Lung microvascular endothelial cell (primary cell): Measurements from ENCODE around the gene AZI2. TPM values are rescaled to one million over a fixed set of nuclear protein-coding genes. Genes with fewer than 3 reads are reported as not detected.
A peak's percentile ranks its signal among the peaks of the same experiment; 100 is the strongest.

Experiments used
- DNase-seq, 2 donors: peaks; one replicate each; pipeline versions ENCODE4 v3.0.0 to v3.0.0-alpha.2; 2010; ENCODE audit warnings: low read depth in 2 of 2
- total RNA-seq: library from RNA; depleted of rRNA; stranded (reverse); fragments of >200 nt; gene quantifications from 2 replicates; pipeline ENCODE4 v1.2.1, GENCODE V29; 2014

The AZI2 gene
- total RNA-seq, 1 donor from 2014 or later = 22.6 TPM

GRCh38 chr3:28301688-28302087 lies 46.9 kb downstream of the AZI2 start:
- no peak for DNase-seq

- no peak for DNase-seq
Observed at GRCh38 chr3:28300345-28300962, 48.2 kb downstream of the AZI2 start.

- no peak for DNase-seq
Observed at GRCh38 chr3:28299705-28300104, 48.9 kb downstream of the AZI2 start.

GRCh38 chr3:28295898-28296490 lies 52.6 kb downstream of the AZI2 start:
- DNase-seq = peak; percentile 17 to 27

- peak; percentile 9 to 19 for DNase-seq
Observed at GRCh38 chr3:28294667-28295413, 53.8 kb downstream of the AZI2 start.

GRCh38 chr3:28292622-28293021 lies 56.0 kb downstream of the AZI2 start:
- no peak for DNase-seq

- DNase-seq = no peak
Observed at GRCh38 chr3:28291577-28291976, 57.0 kb downstream of the AZI2 start.

- DNase-seq = no peak
Observed at GRCh38 chr3:28290863-28291300, 57.7 kb downstream of the AZI2 start.

GRCh38 chr3:28287046-28287445 lies 61.6 kb downstream of the AZI2 start:
- no peak for DNase-seq

GRCh38 chr3:28286595-28286994 lies 62.0 kb downstream of the AZI2 start:
- DNase-seq = peak; percentile 40 to 45

- no peak for DNase-seq
Observed at GRCh38 chr3:28280781-28281180, 67.8 kb downstream of the AZI2 start.

- peak in 1 of 2 donors; percentile 11 for DNase-seq
Observed at GRCh38 chr3:28279770-28280169, 68.9 kb downstream of the AZI2 start.

- DNase-seq = no peak
Observed at GRCh38 chr3:28278918-28279317, 69.7 kb downstream of the AZI2 start.

GRCh38 chr3:28273837-28274236 lies 74.8 kb downstream of the AZI2 start:
- no peak for DNase-seq

Other genes starting within 250 kb of the AZI2 start
- gene CMC1, start 107.2 kb downstream of the AZI2 start, total RNA-seq = 3.1 and 5.4 TPM in 2 replicates
- under 0.01 and 0.20 TPM in 2 replicates for gene ZCWPW2, start 103 bp downstream of the AZI2 start, total RNA-seq